Esophagus muscularis mucosa (tissue), 3 donors: ENCODE data around the gene CD109.

Source experiments
- CTCF ChIP-seq, 3 experiments: fragments of 200-600 bp in 2 of 3; fragments of 450-650 bp in 1 of 3; sonication (generic) in 2 of 3; IDR thresholded peaks; one replicate each; pipeline ENCODE4 v1.5.1; 2017 to 2019; ENCODE audit warnings: antibody characterized with exemption in 3 of 3, mild to moderate bottlenecking in 2 of 3, moderate library complexity in 1 of 3
- POLR2A ChIP-seq: fragments of 450-650 bp; IDR thresholded peaks from one replicate; pipeline ENCODE4 v1.6.1; 2017; ENCODE audit warnings: antibody characterized with exemption, moderate library complexity, mild to moderate bottlenecking, low read depth
- POLR2AphosphoS5 ChIP-seq, 2 donors: sonication (generic); formaldehyde crosslinking; IDR thresholded peaks; one replicate each; pipeline ENCODE4 v1.6.1; 2017; ENCODE audit warnings: antibody characterized with exemption in 2 of 2

GRCh38 chr6:73703466-73703865 is 7.5 kb downstream of the CD109 start:
- TF ChIP-seq CTCF (IDR thresholded peaks at IDR 0.05) (no peak), POLR2AphosphoS5 (IDR thresholded peaks at IDR 0.05) (no peak), POLR2A (no peak)
